Eye (tissue), 1 donor: Measurements from ENCODE around the gene ASIC1.

Experiments
- DNase-seq: peaks from one replicate; pipeline ENCODE4 v3.0.0-alpha.2; 2015

ASIC1 gene

GRCh38 chr12:50085615-50086072 lies 28.2 kb downstream of the ASIC1 start:
- DNase-seq = no peak

GRCh38 chr12:50086148-50086547 lies 28.8 kb downstream of the ASIC1 start:
- no peak for DNase-seq

GRCh38 chr12:50087151-50087550 lies 29.8 kb downstream of the ASIC1 start:
- DNase-seq = no peak

GRCh38 chr12:50087995-50088394 lies 30.6 kb downstream of the ASIC1 start:
- DNase-seq = no peak

- DNase-seq = peak; percentile 60
Observed at GRCh38 chr12:50088577-50089335, 31.4 kb downstream of the ASIC1 start.

GRCh38 chr12:50089730-50090129 lies 32.3 kb downstream of the ASIC1 start:
- DNase-seq = no peak

DNA sequence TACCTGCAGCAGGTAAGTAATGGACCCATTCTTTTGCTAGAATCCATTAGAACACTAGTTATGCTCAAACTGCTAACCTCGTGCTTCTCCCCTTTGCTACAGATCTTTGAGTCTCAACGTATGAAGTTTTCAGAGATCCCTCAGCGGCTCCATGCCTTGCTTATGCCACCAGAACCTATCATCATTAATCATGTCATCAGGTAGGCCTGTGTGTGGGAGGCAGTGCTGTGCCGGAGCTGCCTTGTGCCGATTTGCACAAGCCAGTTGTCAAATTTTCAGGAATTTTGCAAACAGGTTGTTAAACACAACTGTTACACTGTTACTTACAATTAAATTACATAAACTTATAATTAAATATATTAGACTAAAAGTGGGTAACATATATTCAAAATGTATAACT lies 33.0 kb downstream of the ASIC1 start:
- DNase-seq = no peak

DNA sequence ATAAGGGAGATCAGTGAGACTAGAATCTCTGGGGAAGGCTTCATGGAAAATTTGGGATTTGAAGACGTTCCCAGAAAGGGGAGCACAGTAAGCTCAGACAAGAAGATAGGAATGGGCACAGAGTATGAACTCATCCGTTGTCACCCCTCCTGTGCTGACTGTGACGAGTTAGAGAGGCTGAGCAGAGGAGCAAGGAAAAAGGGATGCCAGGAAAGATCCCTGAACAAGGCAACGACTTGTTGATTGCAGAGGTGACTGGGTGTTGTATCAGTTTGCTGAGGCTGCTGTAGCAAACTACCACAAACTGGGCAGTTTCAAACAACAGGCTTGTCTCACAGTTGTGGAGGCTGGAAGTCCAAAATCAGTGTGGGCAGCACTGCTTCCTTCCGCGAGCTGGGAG lies 40.6 kb downstream of the ASIC1 start:
- DNase-seq = no peak

- no peak for DNase-seq
Observed at GRCh38 chr12:50099302-50100008, 42.1 kb downstream of the ASIC1 start.

- DNase-seq = no peak
Observed at GRCh38 chr12:50100561-50100960, 43.2 kb downstream of the ASIC1 start.

DNA sequence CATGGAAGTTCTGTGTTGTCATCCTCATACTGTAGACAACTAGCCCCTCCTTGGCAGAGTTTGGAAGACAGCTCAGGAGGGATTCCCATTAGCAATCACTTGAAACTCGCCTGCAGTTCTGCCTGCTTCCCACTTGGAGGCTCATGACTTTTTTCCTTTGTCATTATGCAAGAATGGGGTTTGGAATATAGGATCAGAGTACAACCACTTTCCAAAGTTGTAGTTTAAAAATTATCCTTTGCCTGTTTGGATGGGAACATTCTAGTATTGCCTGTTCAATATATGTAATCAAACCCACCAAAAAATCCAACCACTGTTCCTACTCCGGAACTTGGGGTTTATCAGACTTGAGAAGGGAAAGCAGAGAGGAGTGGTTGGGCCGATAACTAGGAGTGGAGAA lies 44.3 kb downstream of the ASIC1 start:
- DNase-seq = peak; percentile 59

GRCh38 chr12:50102131-50102531 lies 44.7 kb downstream of the ASIC1 start:
- no peak for DNase-seq

DNA sequence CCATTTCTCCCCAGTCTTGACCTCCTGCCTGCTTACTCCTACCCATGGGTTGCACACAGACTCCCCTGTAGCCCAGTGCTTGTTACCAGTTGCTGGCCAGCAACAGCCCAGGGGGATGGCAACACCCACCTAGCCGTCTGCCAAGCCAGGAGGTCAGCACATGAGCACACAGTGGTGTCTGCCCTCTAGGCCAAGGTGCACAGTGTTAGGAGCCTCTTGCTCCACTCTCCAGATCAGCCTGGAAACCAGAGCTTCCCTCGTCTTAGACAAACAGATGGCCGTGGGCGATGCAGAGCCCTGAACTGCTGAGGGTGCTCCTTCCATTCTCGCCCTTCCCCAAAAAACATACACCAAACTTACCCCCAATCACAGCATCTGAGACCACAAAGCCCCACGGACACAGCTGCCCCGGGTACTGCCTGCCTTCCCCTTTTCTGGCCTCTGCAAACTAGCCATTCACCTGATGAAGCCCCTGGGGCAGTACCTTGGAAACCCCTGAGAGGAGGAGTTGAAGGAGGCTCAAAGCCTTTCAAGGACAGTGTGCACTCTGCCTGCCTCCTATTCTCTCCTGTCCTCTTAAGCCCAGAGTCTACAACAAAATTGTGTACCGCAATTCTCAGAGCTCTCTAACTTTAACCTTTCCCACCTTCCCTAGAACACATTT lies 45.4 kb downstream of the ASIC1 start:
- DNase-seq = no peak

- DNase-seq = no peak
Observed at GRCh38 chr12:50103351-50103750, 46.0 kb downstream of the ASIC1 start.

DNA sequence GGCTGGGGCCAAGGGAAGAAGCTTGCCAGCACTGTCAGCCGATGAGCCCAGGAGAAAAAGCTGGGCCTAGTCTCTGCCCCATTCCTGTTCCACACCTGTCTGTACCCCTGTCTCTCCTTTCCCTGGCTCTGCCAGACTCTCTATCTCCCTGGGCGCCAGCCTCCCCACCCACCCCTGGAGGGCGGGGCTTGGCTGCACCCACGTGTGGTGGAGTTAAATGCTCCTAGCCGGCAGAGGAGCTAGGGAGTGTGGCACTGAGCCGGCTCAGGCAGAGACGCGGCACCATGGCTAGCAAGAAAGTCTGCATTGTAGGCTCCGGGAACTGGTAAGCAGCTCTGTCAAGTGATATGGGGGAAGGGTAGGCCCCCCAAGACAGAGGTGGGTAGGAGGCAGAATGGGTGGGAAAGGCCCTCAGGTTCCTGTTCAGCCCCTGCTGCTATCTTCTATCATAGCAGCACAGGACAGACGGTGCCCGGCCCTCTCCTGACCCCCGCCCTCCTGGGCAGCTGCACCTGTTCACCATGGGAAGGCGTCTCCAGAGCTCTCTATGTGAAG lies 46.4 kb downstream of the ASIC1 start, which contains the start of gene GPD1:
Gene GPD1 (plus strand): TSS at position 242 of the 555 bp plus-strand sequence. CDS start 43 bp downstream, at position 285.
- DNase-seq = peak; percentile 66

- no peak for DNase-seq
Observed at GRCh38 chr12:50104417-50105366, 47.3 kb downstream of the ASIC1 start.

- DNase-seq = no peak
Observed at GRCh38 chr12:50105913-50106450, 48.6 kb downstream of the ASIC1 start.

DNA sequence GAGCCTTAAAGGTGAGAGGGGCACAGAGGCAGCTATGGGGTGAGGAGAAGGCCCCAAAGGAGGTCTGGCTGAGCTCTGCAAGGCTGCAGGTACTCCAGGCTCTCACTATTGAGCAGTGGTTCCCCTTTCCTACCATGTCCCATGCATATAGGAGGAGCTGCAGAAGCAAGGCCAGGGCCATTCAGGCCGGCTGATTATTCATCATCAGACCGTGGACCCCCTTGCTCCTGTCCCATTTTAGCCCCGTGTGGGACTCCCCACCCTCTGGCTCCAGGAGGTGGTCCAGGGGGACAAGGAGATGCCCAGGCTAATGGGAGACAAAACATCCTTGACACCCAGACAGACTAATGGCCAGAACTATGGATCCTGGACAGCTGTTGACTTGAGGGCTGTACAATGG lies 49.5 kb downstream of the ASIC1 start:
- no peak for DNase-seq

- peak; percentile 44 for DNase-seq
Observed at GRCh38 chr12:50107416-50108268, 50.2 kb downstream of the ASIC1 start.

- DNase-seq = no peak
Observed at GRCh38 chr12:50109319-50109718, 51.9 kb downstream of the ASIC1 start.
